Measurements from ENCODE around the gene METTL21C.

The METTL21C gene

GRCh38 chr13:102697264-102697663 is 2.4 kb upstream of the METTL21C start:
- DNase-seq, result no peak

GRCh38 chr13:102696465-102696864 is 1.6 kb upstream of the METTL21C start:
- DNase-seq, result no peak

GRCh38 chr13:102693776-102694175 is 1.1 kb downstream of the METTL21C start:
- no peak for DNase-seq

- no peak for DNase-seq
These were observed 1.6 kb downstream of the METTL21C start for GRCh38 chr13:102693250-102693649.

GRCh38 chr13:102692491-102692826 is 2.4 kb downstream of the METTL21C start:
- no peak for DNase-seq

- DNase-seq, result no peak
These were observed 4.0 kb downstream of the METTL21C start for GRCh38 chr13:102690883-102691282.

GRCh38 chr13:102688306-102688973 is 6.4 kb downstream of the METTL21C start:
- no peak for DNase-seq

- no peak for DNase-seq
These were observed 7.3 kb downstream of the METTL21C start for GRCh38 chr13:102687520-102687919.

- no peak for DNase-seq
These were observed 8.8 kb downstream of the METTL21C start for GRCh38 chr13:102686024-102686423.

- DNase-seq, result no peak
These were observed 11.2 kb downstream of the METTL21C start for GRCh38 chr13:102683637-102684036.

- no peak for DNase-seq
These were observed 12.1 kb downstream of the METTL21C start for GRCh38 chr13:102682727-102683126.

- DNase-seq, result no peak
These were observed 12.6 kb downstream of the METTL21C start for GRCh38 chr13:102682211-102682610.

GRCh38 chr13:102680842-102681740 is 13.8 kb downstream of the METTL21C start:
- DNase-seq, result no peak

GRCh38 chr13:102680133-102680717 is 14.6 kb downstream of the METTL21C start:
- no peak for DNase-seq

- DNase-seq, result no peak
These were observed 15.3 kb downstream of the METTL21C start for GRCh38 chr13:102679449-102680132.

GRCh38 chr13:102678339-102679107 is 16.3 kb downstream of the METTL21C start:
- no peak for DNase-seq

GRCh38 chr13:102677122-102677521 is 17.7 kb downstream of the METTL21C start:
- DNase-seq, result no peak

GRCh38 chr13:102675115-102675514 is 19.7 kb downstream of the METTL21C start:
- no peak for DNase-seq

GRCh38 chr13:102670130-102670529 is 24.7 kb downstream of the METTL21C start:
- DNase-seq, result no peak

GRCh38 chr13:102667911-102668310 is 26.9 kb downstream of the METTL21C start:
- no peak for DNase-seq

GRCh38 chr13:102667023-102667422 is 27.8 kb downstream of the METTL21C start:
- no peak for DNase-seq

GRCh38 chr13:102659168-102659713 is 35.6 kb downstream of the METTL21C start:
- no peak for DNase-seq
